Endodermal cell (in vitro differentiated cells): ENCODE data around the gene CCDC112. TPM values are rescaled to one million over a fixed set of nuclear protein-coding genes. Genes with fewer than 3 reads are reported as not detected.

Experiments
- DNase-seq: peaks from one replicate; pipeline ENCODE4 v3.0.0-alpha.2; 2017
- H3K27ac ChIP-seq: 2 replicates; pipeline ENCODE4 v1.5.1; 2013; ENCODE audit warnings: mild to moderate bottlenecking, low read depth, low read length, moderate library complexity
- H3K27me3 ChIP-seq: 2 replicates; pipeline ENCODE4 v1.6.1; 2013; ENCODE audit warnings: mild to moderate bottlenecking, low read length, moderate library complexity; ENCODE audit not compliant: insufficient read depth, control insufficient read depth, poor library complexity, severe bottlenecking
- H3K36me3 ChIP-seq: 2 replicates; pipeline ENCODE4 v1.7.0; 2013; ENCODE audit warnings: mild to moderate bottlenecking, low read length, moderate library complexity; ENCODE audit not compliant: control insufficient read depth, insufficient read depth
- H3K4me1 ChIP-seq: one replicate; pipeline ENCODE4 v1.7.0; 2013; ENCODE audit warnings: low read length; ENCODE audit not compliant: control insufficient read depth, insufficient read depth
- H3K4me3 ChIP-seq: 2 replicates; pipeline ENCODE4 v1.5.1; 2013; ENCODE audit warnings: mild to moderate bottlenecking, low read length, moderate library complexity
- H3K9ac ChIP-seq: 2 replicates; pipeline ENCODE4 v1.6.1; 2013; ENCODE audit warnings: mild to moderate bottlenecking, low read length, moderate library complexity; ENCODE audit not compliant: poor library complexity, severe bottlenecking; ENCODE audit errors: extremely low read depth
- H3K9me3 ChIP-seq: 2 replicates; pipeline ENCODE4 v1.6.1; 2013; ENCODE audit warnings: mild to moderate bottlenecking, low read length, moderate library complexity; ENCODE audit not compliant: control insufficient read depth
- H3K27ac Mint-ChIP-seq: 2 replicates; pipeline ENCODE4 v1.8.0; 2020; ENCODE audit warnings: mixed read lengths
- H3K27me3 Mint-ChIP-seq: 2 replicates; pipeline ENCODE4 v1.8.0; 2021; ENCODE audit warnings: mild to moderate bottlenecking, mixed read lengths; ENCODE audit not compliant: insufficient read depth
- H3K36me3 Mint-ChIP-seq: 2 replicates; pipeline ENCODE4 v1.8.0; 2020; ENCODE audit warnings: low read depth, mixed read lengths
- H3K4me1 Mint-ChIP-seq: 2 replicates; pipeline ENCODE4 v1.8.0; 2020; ENCODE audit warnings: mixed read lengths
- H3K4me3 Mint-ChIP-seq: 2 replicates; pipeline ENCODE4 v1.8.0; 2020; ENCODE audit warnings: mild to moderate bottlenecking, moderate library complexity, mixed read lengths
- H3K9me3 Mint-ChIP-seq: 2 replicates; pipeline ENCODE4 v1.8.0; 2020; ENCODE audit warnings: mild to moderate bottlenecking, mixed read lengths
- CTCF ChIP-seq: fragments of 200-600 bp; sonication (generic); conservative IDR thresholded peaks from 2 replicates; pipeline ENCODE4 v1.5.0; 2021; ENCODE audit warnings: antibody characterized with exemption, mild to moderate bottlenecking
- WGBS, 2 experiments: methylation state at CpG; one replicate each; pipeline versions ENCODE4 v1.1.5 to v1.1.7; 2013; ENCODE audit warnings: missing lambda C conversion rate in 2 of 2, mixed read lengths in 1 of 2; ENCODE audit not compliant: insufficient coverage in 1 of 2, insufficient read length in 1 of 2; 5-methylcytosine and 5-hydroxymethylcytosine counted together
- total RNA-seq, 2 donors: library from RNA; stranded (reverse); fragmentation: NEBNext Ultra II Directional in 1 of 2; extraction: Animal tissue kit (Norgen Biotek cat#: 25700) in 1 of 2; gene quantifications; 2 replicates in 1 of 2; 3 replicates in 1 of 2; pipeline ENCODE4 v1.2.1, GENCODE V29; 2021

The CCDC112 gene
- total RNA-seq, 2 donors from 2014 or later = 6.8 to 7.3 TPM

GRCh38 chr5:115297031-115297430 lies 577 bp upstream of the CCDC112 start:
- no peak overlapping the region for H3K27ac ChIP-seq
- H3K4me3 Mint-ChIP-seq = peak overlapping the region; percentile 15
- H3K27me3 Mint-ChIP-seq = peaks cover 4% of the 10 kb centered on the region
- no peak for DNase-seq
- 80 to 93% methylated on average over 1 to 5 of the region's 5 CpGs for WGBS, 2 experiments
- H3K36me3 Mint-ChIP-seq = no peaks in the 10 kb centered on the region
- H3K4me1 ChIP-seq = no peaks in the 10 kb centered on the region
- no peak overlapping the region for H3K4me3 ChIP-seq
- H3K4me1 Mint-ChIP-seq = peaks cover 3% of the 10 kb centered on the region
- no peaks in the 10 kb centered on the region for H3K9me3 Mint-ChIP-seq
- no peak for TF ChIP-seq CTCF
- peaks cover 7% of the 10 kb centered on the region for H3K9me3 ChIP-seq
- H3K9ac ChIP-seq = no peak overlapping the region
- H3K27ac Mint-ChIP-seq = no peak overlapping the region
- H3K36me3 ChIP-seq = no peaks in the 10 kb centered on the region
- no peaks in the 10 kb centered on the region for H3K27me3 ChIP-seq

GRCh38 chr5:115295777-115296123 lies 704 bp downstream of the CCDC112 start:
- Mint-ChIP-seq H3K9me3 (no peaks in the 10 kb centered on the region), H3K4me1 (peaks cover 3% of the 10 kb centered on the region), H3K36me3 (no peaks in the 10 kb centered on the region), H3K4me3 (peak overlapping the region; percentile 74), H3K27ac (peak overlapping the region; percentile 76), H3K27me3 (peaks cover 4% of the 10 kb centered on the region)
- Histone ChIP-seq H3K9ac (peak overlapping the region; percentile 72), H3K4me3 (peak overlapping the region; percentile 95), H3K27me3 (no peaks in the 10 kb centered on the region), H3K9me3 (peaks cover 7% of the 10 kb centered on the region), H3K36me3 (no peaks in the 10 kb centered on the region), H3K4me1 (no peaks in the 10 kb centered on the region), H3K27ac (peak overlapping the region; percentile 73)
- no peak for TF ChIP-seq CTCF
- WGBS, 2 experiments = 8 to 30% methylated on average over 5 to 11 of the region's 11 CpGs
- no peak for DNase-seq

- H3K27me3 Mint-ChIP-seq = no peaks in the 10 kb centered on the region
- no peak for TF ChIP-seq CTCF
- no peaks in the 10 kb centered on the region for H3K36me3 Mint-ChIP-seq
- H3K4me3 Mint-ChIP-seq = no peak overlapping the region
- Histone ChIP-seq H3K9ac (no peak overlapping the region), H3K36me3 (no peaks in the 10 kb centered on the region), H3K27ac (no peak overlapping the region), H3K4me3 (no peak overlapping the region), H3K9me3 (peaks cover 7% of the 10 kb centered on the region), H3K4me1 (no peaks in the 10 kb centered on the region), H3K27me3 (no peaks in the 10 kb centered on the region)
- no peak overlapping the region for H3K27ac Mint-ChIP-seq
- peaks cover 7% of the 10 kb centered on the region for H3K4me1 Mint-ChIP-seq
- DNase-seq = no peak
- no peaks in the 10 kb centered on the region for H3K9me3 Mint-ChIP-seq
Observed at GRCh38 chr5:115291397-115291796, 5.1 kb downstream of the CCDC112 start.
